Gastrocnemius medialis (tissue), 4 donors: ENCODE results near the gene EP300.

Experiments used
- POLR2A ChIP-seq, 2 donors: fragments of 450-650 bp; IDR thresholded peaks; one replicate each; pipeline ENCODE4 v1.6.1; 2017; ENCODE audit warnings: antibody characterized with exemption in 2 of 2, mild to moderate bottlenecking in 2 of 2, moderate library complexity in 2 of 2
- TF ChIP-seq, protein P1 (sequence below), 5 experiments: fragments of 450-650 bp in 3 of 5; fragments of 200-600 bp in 2 of 5; sonication (generic) in 2 of 5; IDR thresholded peaks in 4 of 5; conservative IDR thresholded peaks in 1 of 5; 1 replicate in 4 of 5; 2 replicates in 1 of 5; pipeline ENCODE4 v1.5.1; 2016 to 2019; ENCODE audit warnings: antibody characterized with exemption in 5 of 5, mild to moderate bottlenecking in 3 of 5, moderate library complexity in 3 of 5

DNA sequence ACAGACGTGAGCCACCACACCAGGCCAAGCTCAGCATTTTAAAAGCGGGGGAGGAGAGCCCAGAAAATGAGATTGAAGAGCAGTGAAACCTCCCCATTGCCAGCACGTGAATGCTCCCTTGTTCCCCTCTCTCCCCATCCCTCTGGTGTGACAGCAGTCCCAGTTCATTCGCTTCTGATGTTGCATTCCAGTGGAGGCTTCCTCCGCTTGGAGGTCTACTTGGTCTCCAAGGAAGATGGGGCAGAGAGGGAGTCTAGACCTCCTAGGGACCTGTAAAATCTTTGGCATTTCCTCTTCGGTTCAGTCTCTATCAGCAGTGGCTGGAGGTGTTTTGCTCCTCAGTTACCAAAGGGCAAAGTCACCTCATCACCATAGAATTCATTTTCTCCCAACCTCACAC is 30.2 kb upstream of the EP300 start:
- TF ChIP-seq, protein P1, sequence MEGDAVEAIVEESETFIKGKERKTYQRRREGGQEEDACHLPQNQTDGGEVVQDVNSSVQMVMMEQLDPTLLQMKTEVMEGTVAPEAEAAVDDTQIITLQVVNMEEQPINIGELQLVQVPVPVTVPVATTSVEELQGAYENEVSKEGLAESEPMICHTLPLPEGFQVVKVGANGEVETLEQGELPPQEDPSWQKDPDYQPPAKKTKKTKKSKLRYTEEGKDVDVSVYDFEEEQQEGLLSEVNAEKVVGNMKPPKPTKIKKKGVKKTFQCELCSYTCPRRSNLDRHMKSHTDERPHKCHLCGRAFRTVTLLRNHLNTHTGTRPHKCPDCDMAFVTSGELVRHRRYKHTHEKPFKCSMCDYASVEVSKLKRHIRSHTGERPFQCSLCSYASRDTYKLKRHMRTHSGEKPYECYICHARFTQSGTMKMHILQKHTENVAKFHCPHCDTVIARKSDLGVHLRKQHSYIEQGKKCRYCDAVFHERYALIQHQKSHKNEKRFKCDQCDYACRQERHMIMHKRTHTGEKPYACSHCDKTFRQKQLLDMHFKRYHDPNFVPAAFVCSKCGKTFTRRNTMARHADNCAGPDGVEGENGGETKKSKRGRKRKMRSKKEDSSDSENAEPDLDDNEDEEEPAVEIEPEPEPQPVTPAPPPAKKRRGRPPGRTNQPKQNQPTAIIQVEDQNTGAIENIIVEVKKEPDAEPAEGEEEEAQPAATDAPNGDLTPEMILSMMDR (IDR thresholded peaks at IDR 0.05 in 4 of 5, conservative IDR thresholded peaks at IDR 0.05 in 1 of 5) = no peak
- TF ChIP-seq POLR2A (IDR thresholded peaks at IDR 0.05) = no peak
